Natural killer cell (primary cell): ENCODE data around the gene GRWD1. TPM values are rescaled to one million over a fixed set of nuclear protein-coding genes. Genes with fewer than 3 reads are reported as not detected.
"Not testable (repeated sequence)": the region's sequence is repeated elsewhere in the genome, so short reads cannot be mapped to it uniquely, and the experiment has no call there.

Experiments used
- ATAC-seq, 3 donors: fragments of 150-1000 bp in 2 of 3; fragments of 200-7000 bp in 1 of 3; cut with Tn5 transposase; 1 replicate in 1 of 3; 2 replicates in 2 of 3; pipeline ENCODE4 v1.10.0; 2021; ENCODE audit warnings: mild to moderate bottlenecking in 2 of 3, moderate library complexity in 2 of 3
- DNase-seq, 2 donors: peaks; one replicate each; pipeline versions ENCODE4 v3.0.0 to v3.0.0-alpha.2; 2013 to 2021; ENCODE audit warnings: mixed read lengths in 1 of 2
- H3K27ac ChIP-seq: one replicate; pipeline ENCODE4 v1.5.1; 2013; ENCODE audit warnings: mild to moderate bottlenecking, low read length
- H3K27me3 ChIP-seq: one replicate; pipeline ENCODE4 v1.6.1; 2013; ENCODE audit warnings: low read length; ENCODE audit not compliant: control insufficient read depth, insufficient read depth
- H3K36me3 ChIP-seq: one replicate; pipeline ENCODE4 v1.6.1; 2013; ENCODE audit warnings: low read length; ENCODE audit not compliant: control insufficient read depth, insufficient read depth
- H3K4me1 ChIP-seq: one replicate; pipeline ENCODE4 v1.6.1; 2013; ENCODE audit warnings: low read length; ENCODE audit not compliant: control insufficient read depth, insufficient read depth
- H3K4me3 ChIP-seq: one replicate; pipeline ENCODE4 v1.5.1; 2013; ENCODE audit warnings: low read length
- H3K9me3 ChIP-seq: one replicate; pipeline ENCODE4 v1.6.1; 2013; ENCODE audit warnings: low read length; ENCODE audit not compliant: control insufficient read depth, insufficient read depth
- H3K27ac Mint-ChIP-seq, 2 donors: one replicate each; pipeline ENCODE4 v1.8.0; 2022; ENCODE audit warnings: mild to moderate bottlenecking in 2 of 2, mixed read lengths in 2 of 2, moderate library complexity in 1 of 2
- H3K27me3 Mint-ChIP-seq, 2 donors: one replicate each; pipeline ENCODE4 v1.8.0; 2022; ENCODE audit warnings: low read depth in 2 of 2, mixed read lengths in 2 of 2
- H3K36me3 Mint-ChIP-seq: one replicate; pipeline ENCODE4 v1.8.0; 2022; ENCODE audit warnings: mixed read lengths
- H3K4me1 Mint-ChIP-seq, 2 donors: one replicate each; pipeline ENCODE4 v1.8.0; 2022; ENCODE audit warnings: mixed read lengths in 2 of 2
- H3K4me3 Mint-ChIP-seq: one replicate; pipeline ENCODE4 v1.8.0; 2022; ENCODE audit warnings: mild to moderate bottlenecking, moderate library complexity, mixed read lengths
- H3K9me3 Mint-ChIP-seq, 2 donors: one replicate each; pipeline ENCODE4 v1.8.0; 2022; ENCODE audit warnings: mixed read lengths in 2 of 2
- CTCF ChIP-seq: fragments of 200-600 bp; IDR thresholded peaks from one replicate; pipeline ENCODE4 v1.8.0; 2022; ENCODE audit warnings: antibody characterized with exemption
- WGBS: methylation state at CpG from one replicate; pipeline ENCODE4 v1.1.7; 2013; ENCODE audit warnings: missing lambda C conversion rate; ENCODE audit not compliant: insufficient coverage; 5-methylcytosine and 5-hydroxymethylcytosine counted together
- intact Hi-C: fragments of 100-400 bp; cut with micrococcal nuclease; formaldehyde crosslinking; loops from one replicate; pipeline ENCODE4 v1.14.2; 2022
- total RNA-seq, 4 donors: library from RNA; stranded (reverse); fragments of 120-200 nt in 1 of 4; gene quantifications; one replicate each; pipeline versions ENCODE4 v1.2.3 to v1.2.4, GENCODE V29; 2013 to 2022

GRWD1 gene
- total RNA-seq, 3 donors from 2014 or later (not counting 1 experiment from before 2014, with no cell fraction given): 14.2 to 29.0 (median 16.7) TPM

- Histone ChIP-seq H3K9me3 (no peaks in the 10 kb centered on the region), H3K36me3 (no peaks in the 10 kb centered on the region), H3K27ac (no peak overlapping the region), H3K4me1 (peaks cover 34% of the 10 kb centered on the region), H3K27me3 (peaks cover 13% of the 10 kb centered on the region), H3K4me3 (no peak overlapping the region)
- TF ChIP-seq CTCF: no peak
- Mint-ChIP-seq H3K4me1 (peaks cover 21 to 27% of the 10 kb centered on the region in 2 donors), H3K9me3 (no peaks in the 10 kb centered on the region), H3K27me3 (peaks cover 0 to 21% of the 10 kb centered on the region in 2 donors), H3K4me3 (no peak overlapping the region), H3K36me3 (no peaks in the 10 kb centered on the region), H3K27ac (no peak overlapping the region)
- WGBS: 88% methylated on average over 8 of the region's 8 CpGs
- no peak for ATAC-seq
- intact Hi-C loops: no loop called here
- no peak for DNase-seq
These were observed 42.2 kb downstream of the GRWD1 start for GRCh38 chr19:48487948-48488347.

DNA sequence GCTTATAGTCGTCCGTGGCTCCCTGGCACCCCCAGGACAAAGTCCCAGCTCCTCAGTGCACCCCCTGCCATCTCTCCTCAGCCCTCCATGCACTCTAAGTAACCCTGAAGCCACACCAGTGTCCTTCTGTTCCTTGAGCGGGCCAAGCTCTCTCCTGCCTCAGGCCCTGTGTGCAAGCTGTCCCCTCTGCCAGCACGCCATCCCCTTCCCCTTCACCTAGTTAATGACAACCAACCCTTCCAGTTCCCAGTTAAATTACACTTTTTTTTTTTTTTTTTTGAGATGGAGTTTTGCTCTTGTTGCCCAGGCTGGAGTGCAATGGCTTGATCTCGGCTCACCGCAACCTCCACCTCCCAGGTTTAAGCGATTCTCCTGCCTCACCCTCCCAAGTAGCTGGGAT is 42.7 kb downstream of the GRWD1 start:
- Mint-ChIP-seq H3K27me3 (peaks cover 0 to 21% of the 10 kb centered on the region in 2 donors), H3K4me1 (peaks cover 22 to 31% of the 10 kb centered on the region in 2 donors)
- intact Hi-C loops, H3K27ac ChIP-seq, H3K27ac Mint-ChIP-seq, DNase-seq, H3K4me3 Mint-ChIP-seq, H3K36me3 Mint-ChIP-seq, H3K36me3 ChIP-seq, H3K9me3 ChIP-seq, H3K9me3 Mint-ChIP-seq, H3K4me3 ChIP-seq, ATAC-seq: not testable (repeated sequence)
- H3K4me1 ChIP-seq: peaks cover 36% of the 10 kb centered on the region
- H3K27me3 ChIP-seq: peaks cover 13% of the 10 kb centered on the region
- 88% methylated on average over 7 of the region's 7 CpGs for WGBS

- DNase-seq (peak; percentile 80 to 88), ATAC-seq (peak in 2 of 3 donors; percentile 19 to 28)
- Histone ChIP-seq H3K4me3 (no peak overlapping the region), H3K9me3 (no peaks in the 10 kb centered on the region), H3K27me3 (peaks cover 13% of the 10 kb centered on the region), H3K27ac (no peak overlapping the region), H3K4me1 (peaks cover 42% of the 10 kb centered on the region), H3K36me3 (no peaks in the 10 kb centered on the region)
- no peaks in the 10 kb centered on the region for H3K9me3 Mint-ChIP-seq
- peak overlapping the region; percentile 35 for H3K4me3 Mint-ChIP-seq
- peak; percentile 89 for TF ChIP-seq CTCF
- H3K27me3 Mint-ChIP-seq: peaks cover 0 to 16% of the 10 kb centered on the region in 2 donors
- intact Hi-C loops: loop anchor here (5.0 kb wide), 1 partner anchor 148 kb away; the partner anchor contains the start of gene DBP
- no peaks in the 10 kb centered on the region for H3K36me3 Mint-ChIP-seq
- H3K27ac Mint-ChIP-seq: no peak overlapping the region
- WGBS: 22% methylated on average over 19 of the region's 19 CpGs
- peaks cover 22 to 39% of the 10 kb centered on the region in 2 donors for H3K4me1 Mint-ChIP-seq
These were observed 43.9 kb downstream of the GRWD1 start for GRCh38 chr19:48489608-48490216.

- Mint-ChIP-seq H3K9me3 (no peaks in the 10 kb centered on the region), H3K4me3 (peak overlapping the region; percentile 47), H3K36me3 (no peaks in the 10 kb centered on the region), H3K27me3 (peaks cover 8 to 16% of the 10 kb centered on the region in 2 donors), H3K27ac (no peak overlapping the region), H3K4me1 (peaks cover 26 to 44% of the 10 kb centered on the region in 2 donors)
- WGBS: 5% methylated on average over 45 of the region's 50 CpGs
- TF ChIP-seq CTCF: no peak
- intact Hi-C loops: loop anchor here (5.0 kb wide), 1 partner anchor 146 kb away; the partner anchor contains the start of gene DBP
- Histone ChIP-seq H3K4me3 (no peak overlapping the region), H3K27ac (no peak overlapping the region), H3K36me3 (no peaks in the 10 kb centered on the region), H3K9me3 (no peaks in the 10 kb centered on the region), H3K4me1 (peaks cover 42% of the 10 kb centered on the region), H3K27me3 (peaks cover 20% of the 10 kb centered on the region)
- ATAC-seq (peak in 2 of 3 donors; percentile 5 to 14), DNase-seq (peak; percentile 47 to 83)
These were observed 45.4 kb downstream of the GRWD1 start for GRCh38 chr19:48490981-48491792.
